Progenitor cell of endocrine pancreas (in vitro differentiated cells): ENCODE measurements around the gene PFN1. TPM values are rescaled to one million over a fixed set of nuclear protein-coding genes. Genes with fewer than 3 reads are reported as not detected.

Experiments
- DNase-seq: peaks from one replicate; pipeline ENCODE4 v3.0.0; 2021; ENCODE audit warnings: low spot score; ENCODE audit not compliant: unreplicated experiment
- H3K27ac Mint-ChIP-seq: 2 replicates; pipeline ENCODE4 v1.8.0; 2021; ENCODE audit warnings: mild to moderate bottlenecking, moderate library complexity, mixed read lengths
- H3K27me3 Mint-ChIP-seq: 2 replicates; pipeline ENCODE4 v1.8.0; 2021; ENCODE audit warnings: mixed read lengths
- H3K36me3 Mint-ChIP-seq: 2 replicates; pipeline ENCODE4 v1.8.0; 2022; ENCODE audit warnings: mixed read lengths; ENCODE audit not compliant: insufficient read depth
- H3K4me1 Mint-ChIP-seq: 2 replicates; pipeline ENCODE4 v1.8.0; 2021; ENCODE audit warnings: low read depth, mixed read lengths
- H3K4me3 Mint-ChIP-seq: 2 replicates; pipeline ENCODE4 v1.8.0; 2021; ENCODE audit warnings: low read depth, mild to moderate bottlenecking, moderate library complexity, mixed read lengths
- H3K9me3 Mint-ChIP-seq: 2 replicates; pipeline ENCODE4 v1.8.0; 2021; ENCODE audit warnings: low read depth, mixed read lengths
- CTCF ChIP-seq: fragments of 200-600 bp; sonication (generic); IDR thresholded peaks from one replicate; pipeline ENCODE4 v1.5.0; 2021; ENCODE audit warnings: antibody characterized with exemption, mild to moderate bottlenecking; ENCODE audit not compliant: unreplicated experiment
- total RNA-seq: library from RNA; stranded (reverse); gene quantifications from 2 replicates; pipeline ENCODE4 v1.2.1, GENCODE V29; 2021

Gene PFN1
- total RNA-seq, 1 donor from 2014 or later: 372 TPM

- Mint-ChIP-seq H3K4me1 (peaks cover 35% of the 10 kb centered on the region), H3K27me3 (no peaks in the 10 kb centered on the region), H3K36me3 (peaks cover 8% of the 10 kb centered on the region), H3K27ac (peak overlapping the region; percentile 92), H3K4me3 (peak overlapping the region; percentile 69), H3K9me3 (no peaks in the 10 kb centered on the region)
- TF ChIP-seq CTCF: no peak
- no peak for DNase-seq
Observed at GRCh38 chr17:4950075-4950745, 1.9 kb upstream of the PFN1 start.

- Mint-ChIP-seq H3K36me3 (peaks cover 8% of the 10 kb centered on the region), H3K4me1 (peaks cover 35% of the 10 kb centered on the region), H3K9me3 (no peaks in the 10 kb centered on the region), H3K4me3 (peak overlapping the region; percentile 85), H3K27me3 (no peaks in the 10 kb centered on the region), H3K27ac (peak overlapping the region; percentile 92)
- TF ChIP-seq CTCF: no peak
- DNase-seq: peak; percentile 56
Observed at GRCh38 chr17:4949321-4950074, 1.2 kb upstream of the PFN1 start.

- H3K4me1 Mint-ChIP-seq: peaks cover 34% of the 10 kb centered on the region
- H3K36me3 Mint-ChIP-seq: peaks cover 8% of the 10 kb centered on the region
- peak overlapping the region; percentile 98 for H3K27ac Mint-ChIP-seq
- TF ChIP-seq CTCF: no peak
- no peaks in the 10 kb centered on the region for H3K9me3 Mint-ChIP-seq
- H3K27me3 Mint-ChIP-seq: no peaks in the 10 kb centered on the region
- H3K4me3 Mint-ChIP-seq: peak overlapping the region; percentile 85
- peak; percentile 60 for DNase-seq
Observed at GRCh38 chr17:4948931-4949320, 596 bp upstream of the PFN1 start.

- no peaks in the 10 kb centered on the region for H3K9me3 Mint-ChIP-seq
- TF ChIP-seq CTCF: no peak
- H3K27ac Mint-ChIP-seq: peak overlapping the region; percentile 96
- H3K36me3 Mint-ChIP-seq: peaks cover 7% of the 10 kb centered on the region
- H3K4me3 Mint-ChIP-seq: peak overlapping the region; percentile 85
- H3K4me1 Mint-ChIP-seq: peaks cover 34% of the 10 kb centered on the region
- no peaks in the 10 kb centered on the region for H3K27me3 Mint-ChIP-seq
- DNase-seq: peak; percentile 36
Observed at GRCh38 chr17:4947411-4948165, 742 bp downstream of the PFN1 start.

- Mint-ChIP-seq H3K27ac (peak overlapping the region; percentile 92), H3K36me3 (peaks cover 7% of the 10 kb centered on the region), H3K4me1 (peaks cover 34% of the 10 kb centered on the region), H3K9me3 (no peaks in the 10 kb centered on the region), H3K27me3 (no peaks in the 10 kb centered on the region), H3K4me3 (peak overlapping the region; percentile 85)
- TF ChIP-seq CTCF: no peak
- DNase-seq: no peak
Observed at GRCh38 chr17:4947010-4947410, 1.3 kb downstream of the PFN1 start.
